NCI-H2107 (cell line): ENCODE data around the gene ANKRD39.
"Not testable (repeated sequence)": the region's sequence is repeated elsewhere in the genome, so short reads cannot be mapped to it uniquely, and the experiment has no call there.

Source experiments
- DNase-seq: peaks from one replicate; lab custom pipeline; 2025; lab: John Stamatoyannopoulos, UW

ANKRD39 gene

DNA sequence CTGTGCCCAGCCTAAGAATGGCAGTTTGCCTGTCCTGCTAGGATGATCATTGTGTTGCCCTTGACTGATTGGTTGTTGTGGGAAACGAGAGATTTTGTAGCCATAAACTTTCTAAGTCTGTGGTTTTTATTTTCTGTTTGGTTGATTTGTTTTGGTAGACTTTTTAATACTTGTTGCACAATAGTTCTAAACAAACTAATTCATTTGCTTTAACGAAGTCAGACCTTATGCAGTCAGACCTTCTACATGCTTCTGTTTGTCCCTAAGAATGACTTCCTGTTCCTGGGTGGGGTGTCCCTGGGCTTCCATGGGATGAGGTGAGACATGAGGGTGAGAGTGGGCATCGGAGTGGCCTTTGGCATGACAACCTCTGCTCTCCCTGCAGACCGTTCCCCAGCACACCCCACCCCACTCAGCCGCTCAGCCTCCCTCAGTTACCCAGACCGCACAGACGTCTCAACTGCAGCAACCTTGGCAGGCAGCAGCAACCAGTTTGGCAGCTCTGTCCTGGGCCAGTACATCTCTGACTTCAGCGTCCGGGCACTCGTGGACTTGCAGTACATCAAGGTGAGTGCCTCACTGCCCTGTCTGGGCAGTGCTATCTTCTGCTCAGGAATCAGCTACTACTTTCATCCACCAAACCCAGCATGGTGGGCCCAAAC is 49.5 kb downstream of the ANKRD39 start:
- no peak for DNase-seq

DNA sequence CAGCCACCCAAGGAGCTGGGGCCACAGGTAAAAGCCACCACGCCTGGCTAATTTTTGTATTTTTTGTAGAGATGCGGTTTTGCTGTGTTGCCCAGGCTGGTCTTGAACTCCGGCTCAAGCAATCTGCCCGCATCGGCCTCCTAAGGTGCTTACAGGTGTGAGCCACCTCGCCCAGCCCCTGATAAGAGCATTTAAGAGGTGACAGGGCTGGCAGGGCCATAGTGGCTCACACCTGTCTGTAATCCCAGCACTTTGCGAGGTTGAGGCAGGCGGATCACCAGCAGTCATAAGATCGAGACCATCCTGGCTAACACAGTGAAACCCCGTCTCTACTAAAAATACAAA is 50.7 kb downstream of the ANKRD39 start:
- no peak for DNase-seq

DNA sequence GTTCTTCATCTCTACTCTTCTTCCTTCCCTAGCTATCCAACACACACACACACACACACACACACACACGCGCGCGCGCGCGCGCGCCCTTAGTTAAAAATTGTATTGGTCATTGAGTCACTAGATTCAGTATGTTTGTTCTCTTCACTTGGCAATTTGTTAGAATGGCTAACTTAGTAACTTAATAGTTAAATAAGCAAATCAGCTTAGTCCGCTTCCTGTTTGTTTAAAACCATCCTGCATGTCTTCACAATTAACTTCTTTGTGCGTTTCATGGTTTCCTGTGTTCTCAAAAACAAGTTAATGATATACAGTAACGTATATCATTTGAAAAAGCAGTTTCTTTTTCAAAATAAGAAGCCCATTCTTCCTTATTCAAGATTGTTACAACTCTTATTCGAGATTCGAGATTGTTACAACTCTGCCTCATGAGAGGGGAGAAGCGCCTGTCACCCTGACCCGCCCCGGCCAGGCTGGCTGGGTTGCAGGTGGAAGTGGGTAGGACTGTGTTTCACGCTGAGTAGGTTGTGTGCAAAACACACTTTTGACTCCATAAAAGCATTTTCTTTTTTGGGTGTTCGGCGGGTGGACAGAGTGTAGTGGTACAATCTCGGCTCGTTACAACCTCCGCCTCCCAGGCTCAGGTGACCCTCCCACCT is 51.2 kb downstream of the ANKRD39 start:
- DNase-seq, result no peak

DNA sequence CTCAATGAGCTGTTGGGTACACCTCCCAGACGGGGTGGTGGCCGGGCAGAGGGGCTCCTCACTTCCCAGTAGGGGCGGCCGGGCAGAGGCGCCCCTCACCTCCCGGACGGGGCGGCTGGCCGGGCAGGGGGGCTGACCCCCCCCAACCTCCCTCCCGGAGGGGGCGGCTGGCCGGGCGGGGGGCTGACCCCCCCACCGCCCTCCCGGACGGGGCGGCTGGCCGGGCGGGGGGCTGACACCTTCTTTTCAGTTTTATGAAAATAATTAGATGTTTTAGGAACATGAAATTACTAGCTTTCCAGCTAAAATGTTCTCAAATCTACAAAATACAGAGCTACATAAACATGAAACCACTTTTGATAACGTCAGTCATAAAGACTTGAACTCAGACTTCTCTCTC is 51.9 kb downstream of the ANKRD39 start:
- DNase-seq, result not testable (repeated sequence)

DNA sequence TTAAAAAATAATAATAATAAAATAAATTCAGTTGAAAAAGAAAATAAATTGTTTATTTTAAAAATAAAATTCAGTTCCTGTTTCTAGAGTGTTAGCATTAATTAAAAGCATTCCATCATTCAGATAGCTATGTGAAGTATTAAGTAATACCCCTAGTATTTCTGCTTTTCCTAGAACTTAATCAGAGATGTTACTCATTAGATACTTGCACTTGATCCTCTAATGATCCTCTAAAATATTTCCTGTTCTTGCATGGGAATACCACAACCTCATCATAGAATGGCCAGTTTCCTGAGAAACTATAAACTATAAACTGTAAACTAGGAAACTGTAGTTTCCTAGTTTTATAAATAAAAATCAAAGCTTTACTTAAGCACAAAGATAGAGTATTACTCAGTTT is 52.8 kb downstream of the ANKRD39 start:
- DNase-seq, result no peak

DNA sequence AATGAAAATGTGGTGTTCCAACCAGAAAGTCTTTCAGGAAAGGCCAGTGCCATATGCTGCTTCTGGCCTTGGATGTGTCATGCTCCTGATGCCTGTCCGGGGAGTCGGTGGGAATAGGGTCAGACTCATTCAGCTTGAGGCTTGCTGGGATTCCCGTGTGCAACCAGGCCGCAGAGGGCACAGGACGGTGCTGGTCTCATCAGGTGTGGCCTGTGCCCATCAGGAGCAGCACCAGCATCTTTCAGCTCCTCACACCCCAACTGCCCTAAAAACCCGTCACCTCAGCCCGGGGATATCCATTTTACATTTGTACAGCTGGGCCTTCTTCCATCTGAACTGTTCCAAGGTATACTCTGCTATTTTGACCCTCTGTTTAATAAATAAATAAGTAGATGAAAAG is 55.1 kb downstream of the ANKRD39 start:
- DNase-seq, result no peak

DNA sequence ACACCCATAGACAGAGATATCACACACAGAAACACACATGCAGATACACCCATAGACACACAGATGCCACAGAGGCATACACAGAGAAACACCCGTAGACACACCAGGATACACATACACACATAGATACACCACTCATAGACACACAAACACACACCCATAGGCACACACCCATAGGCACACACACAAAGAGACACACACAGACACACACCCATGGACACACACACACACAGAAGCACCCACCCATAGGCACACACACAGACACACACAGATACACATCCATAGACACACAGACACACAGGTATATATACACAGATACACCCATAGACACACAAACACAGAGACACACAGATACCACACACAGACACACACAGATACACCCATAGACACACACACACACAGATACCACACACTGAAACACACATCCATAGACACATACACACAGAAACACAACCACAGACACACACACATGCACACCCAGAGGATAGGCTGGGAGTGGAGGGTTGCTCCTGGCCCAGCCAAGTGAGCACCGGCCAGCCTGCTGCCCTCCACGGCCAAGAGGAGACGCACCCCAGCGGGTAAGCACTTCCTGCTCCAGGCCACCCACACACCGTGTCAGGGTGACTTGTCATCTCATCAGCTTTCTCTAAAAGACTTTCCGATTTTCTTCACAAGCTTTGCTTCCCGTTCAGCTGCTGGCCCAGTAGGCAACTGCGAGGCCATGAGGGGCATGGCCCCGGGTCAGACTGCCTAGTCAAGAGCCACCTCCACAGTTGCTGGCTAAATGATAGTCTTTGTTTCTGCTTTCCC is 55.8 kb downstream of the ANKRD39 start:
- no peak for DNase-seq

DNA sequence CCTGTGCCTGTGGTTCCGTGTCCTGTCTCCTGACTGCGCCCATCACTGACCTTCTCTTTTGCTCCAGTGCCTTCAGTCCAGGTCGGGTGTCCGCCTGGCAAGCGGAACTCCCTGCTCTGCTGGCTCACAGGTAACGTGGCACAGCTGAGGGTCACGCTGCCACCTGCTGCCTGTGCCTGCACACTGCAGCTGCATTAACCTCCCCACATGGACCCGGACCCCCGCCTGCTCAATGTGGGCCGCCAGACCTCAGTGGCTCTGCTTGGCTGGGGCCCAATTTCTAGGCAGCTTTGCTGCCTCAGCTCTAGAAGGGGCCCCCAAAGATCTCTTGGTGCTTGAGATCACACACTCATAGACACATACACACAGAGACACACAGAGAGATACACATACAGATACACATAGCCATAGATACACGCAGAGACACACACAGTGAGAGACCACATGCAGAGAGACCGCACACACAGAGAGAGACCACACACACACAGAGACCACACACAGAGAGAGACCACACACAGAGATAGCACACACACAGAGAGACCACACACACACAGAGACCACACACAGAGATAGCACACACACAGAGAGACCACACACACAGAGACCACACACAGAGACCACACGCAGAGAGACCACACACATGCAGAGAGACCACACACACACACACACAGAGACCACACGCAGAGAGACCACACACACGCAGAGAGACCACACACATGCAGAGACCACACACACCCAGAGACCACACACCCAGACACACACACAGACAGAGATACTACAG is 56.6 kb downstream of the ANKRD39 start:
- no peak for DNase-seq

DNA sequence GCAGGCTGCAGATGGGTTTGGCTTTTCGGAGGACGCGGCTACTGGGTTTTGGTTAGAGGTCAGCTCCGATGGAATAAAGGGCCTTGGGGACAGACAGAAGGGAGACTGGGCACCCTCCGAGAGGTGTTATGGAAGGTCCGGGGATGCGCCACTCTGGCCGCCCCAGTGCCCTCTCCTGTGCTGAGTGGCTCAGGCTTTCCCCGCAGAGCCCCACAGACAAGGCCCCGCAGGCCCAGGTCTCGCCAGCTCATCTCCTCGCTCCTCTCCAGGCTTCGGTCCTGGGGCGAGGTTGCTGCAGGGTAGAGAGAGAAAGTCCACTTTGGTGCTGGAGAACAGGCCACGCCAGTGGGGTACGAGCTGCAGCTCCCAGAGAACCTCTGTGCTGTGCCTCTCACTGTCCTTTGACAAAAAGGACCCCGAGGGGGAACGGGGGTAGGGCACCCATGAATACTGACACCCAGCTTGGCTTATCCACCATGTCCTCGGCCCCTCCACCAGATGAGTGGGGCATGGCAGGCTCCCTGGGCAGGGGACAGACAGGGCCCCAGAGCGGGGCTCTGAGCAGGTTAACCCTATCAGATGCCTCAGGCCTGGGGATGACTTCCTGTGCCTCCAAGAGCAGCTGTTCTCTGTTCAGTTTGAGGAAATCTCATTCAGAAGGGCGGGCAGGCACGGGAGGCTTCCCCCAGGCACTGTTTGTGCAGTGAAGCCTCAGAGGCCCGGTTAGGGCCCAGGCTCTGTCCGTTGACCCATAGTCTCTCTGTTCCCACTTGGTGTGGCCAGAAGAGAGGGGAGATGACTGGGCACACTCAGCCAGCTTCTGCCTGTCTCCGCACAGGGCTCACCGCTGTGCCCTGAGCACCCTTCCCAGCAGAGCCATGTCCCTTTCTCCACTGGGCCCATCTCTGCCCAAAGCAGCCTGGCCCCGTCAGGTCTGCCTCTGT is 57.5 kb downstream of the ANKRD39 start:
- no peak for DNase-seq

DNA sequence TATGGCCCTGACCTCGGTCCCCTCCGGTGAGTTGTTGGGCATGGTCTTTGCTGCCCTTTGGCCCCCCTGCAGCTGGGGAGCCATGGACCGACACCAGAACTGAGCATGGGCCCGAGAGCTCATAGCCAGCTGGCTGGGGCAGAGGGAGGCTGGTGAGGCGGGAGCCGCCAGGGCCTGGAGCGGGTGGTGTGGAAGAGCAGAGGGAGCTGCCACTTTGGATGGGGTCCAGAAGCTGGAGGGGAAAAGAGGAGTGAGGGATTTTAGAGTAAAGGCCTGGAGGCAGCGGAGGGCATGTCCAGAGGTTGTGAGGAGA is 58.2 kb downstream of the ANKRD39 start:
- no peak for DNase-seq

DNA sequence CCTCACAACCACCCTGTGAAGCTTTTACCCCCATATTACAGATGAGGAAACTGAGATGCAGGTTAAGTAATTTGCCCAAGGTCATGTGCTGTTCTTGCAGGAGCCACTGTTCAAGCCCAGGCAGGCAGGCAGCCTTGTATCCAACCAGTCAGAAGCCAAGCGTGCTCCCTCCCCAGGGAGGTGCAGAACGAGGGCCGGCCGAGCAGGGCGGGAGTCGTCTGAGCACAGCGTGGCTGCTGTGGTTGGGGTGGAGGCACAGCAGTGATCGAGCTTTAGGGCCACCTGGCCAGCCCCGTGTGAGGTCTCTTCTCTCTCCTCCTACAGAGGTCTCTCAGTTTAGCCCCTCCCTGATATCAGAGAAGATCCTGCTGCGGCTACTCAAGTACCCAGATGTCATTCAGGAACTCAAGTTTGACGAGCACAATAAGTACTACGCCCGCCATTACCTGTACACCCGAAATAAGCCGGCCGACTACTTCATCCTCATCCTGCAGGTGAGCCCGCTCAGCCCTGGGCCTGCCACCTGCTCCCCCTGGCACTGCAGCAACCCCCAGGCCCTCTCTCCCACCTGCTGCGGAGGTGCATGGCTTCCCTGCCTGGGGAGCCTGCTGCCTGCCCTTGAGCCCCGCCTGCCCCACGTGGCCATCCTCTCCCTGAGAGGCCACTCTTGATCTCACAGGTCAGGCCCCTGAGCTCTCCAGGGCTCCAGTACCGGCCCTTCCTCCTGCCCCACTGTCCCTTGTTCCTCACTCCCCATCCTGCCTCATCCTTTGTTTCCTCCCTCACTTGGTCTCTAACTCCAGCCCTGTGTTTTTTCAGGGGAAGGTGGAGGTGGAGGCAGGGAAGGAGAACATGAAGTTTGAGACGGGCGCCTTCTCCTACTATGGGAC is 58.8 kb downstream of the ANKRD39 start:
- no peak for DNase-seq
